HG03520 (cell line): ENCODE data around the gene ARHGEF4.

Experiments
- ATAC-seq: cut with Tn5 transposase; IDR thresholded peaks from one replicate; pipeline ENCODE4 v1.9.1; 2021; ENCODE audit warnings: mild to moderate bottlenecking, moderate library complexity; ENCODE audit not compliant: unreplicated experiment

ARHGEF4 gene

DNA sequence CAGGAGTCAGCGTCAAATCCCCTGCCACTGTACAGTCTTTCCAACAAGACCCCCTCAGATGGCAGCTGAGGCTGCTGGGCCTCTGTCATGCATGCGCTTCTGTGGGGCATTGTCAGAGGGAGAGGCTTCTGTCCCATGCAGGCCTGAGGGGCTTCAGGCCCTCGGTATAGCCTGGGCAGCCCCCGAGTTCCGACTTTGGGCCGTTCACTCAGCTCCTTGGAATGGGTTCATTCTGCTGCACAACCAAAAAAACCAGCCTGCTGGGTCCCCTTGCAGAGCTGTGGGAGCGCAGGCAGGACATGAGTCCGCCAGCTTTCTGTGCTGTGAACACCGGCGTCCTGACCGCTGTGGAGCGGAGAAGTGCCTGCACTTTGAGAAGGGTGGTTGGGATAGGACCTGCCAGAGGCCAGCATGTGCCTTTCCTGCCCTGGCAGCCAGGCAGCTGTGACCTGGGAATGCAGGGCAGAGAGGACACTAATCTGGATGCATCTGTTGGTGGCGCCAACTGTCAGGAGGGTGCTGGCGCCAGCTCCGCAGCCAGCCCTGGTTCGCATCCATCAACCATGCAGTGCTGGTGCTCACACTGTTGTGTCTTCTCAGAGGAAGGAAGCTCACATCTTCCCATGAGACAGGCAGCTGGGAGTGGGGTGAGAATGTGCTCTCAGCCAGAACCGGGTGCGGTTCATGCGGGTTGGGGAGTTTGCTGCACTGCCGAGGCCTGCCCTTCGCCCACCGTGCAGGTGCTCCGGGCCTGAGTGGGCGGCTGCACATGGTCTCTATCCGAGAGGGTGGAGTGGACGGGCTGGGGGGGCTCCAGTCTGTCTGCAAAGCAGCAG is 14.3 kb downstream of the ARHGEF4 start:
- ATAC-seq = no peak

DNA sequence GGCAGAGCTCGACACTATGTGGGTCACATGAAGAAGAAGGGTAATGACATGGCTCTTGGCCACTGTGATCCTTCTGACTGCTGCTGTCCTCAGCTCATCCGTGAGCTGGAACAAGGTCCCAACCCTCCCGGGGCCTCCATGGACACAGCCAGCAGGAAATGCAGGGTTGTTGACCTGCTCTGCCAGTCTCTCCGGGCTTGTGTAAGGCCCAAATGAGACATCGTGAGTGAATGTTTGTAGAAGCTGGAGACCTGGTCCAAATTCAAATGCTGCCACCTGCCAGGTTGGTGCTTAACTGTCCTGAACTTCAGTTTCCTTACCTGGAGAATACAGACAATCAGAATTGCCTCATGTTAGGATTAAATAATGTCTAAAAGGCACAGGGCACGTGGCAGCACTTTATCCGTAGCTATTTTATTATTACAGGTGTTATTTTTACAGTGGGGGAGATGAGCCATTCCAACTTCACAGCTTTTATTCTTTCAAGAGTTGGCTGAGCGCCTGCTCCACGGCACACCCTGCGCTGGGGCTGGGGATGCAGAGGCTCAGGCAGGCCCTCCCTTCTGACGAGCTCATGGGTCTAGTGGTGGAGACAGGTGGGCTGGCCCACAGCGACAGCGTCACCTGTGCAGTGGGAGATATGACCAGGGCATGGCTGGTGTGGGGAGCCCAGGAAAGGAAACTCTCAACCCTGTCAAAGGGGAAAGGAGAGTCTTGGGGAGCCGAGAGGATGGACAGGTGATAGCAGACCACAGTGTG is 15.1 kb downstream of the ARHGEF4 start:
- no peak for ATAC-seq

DNA sequence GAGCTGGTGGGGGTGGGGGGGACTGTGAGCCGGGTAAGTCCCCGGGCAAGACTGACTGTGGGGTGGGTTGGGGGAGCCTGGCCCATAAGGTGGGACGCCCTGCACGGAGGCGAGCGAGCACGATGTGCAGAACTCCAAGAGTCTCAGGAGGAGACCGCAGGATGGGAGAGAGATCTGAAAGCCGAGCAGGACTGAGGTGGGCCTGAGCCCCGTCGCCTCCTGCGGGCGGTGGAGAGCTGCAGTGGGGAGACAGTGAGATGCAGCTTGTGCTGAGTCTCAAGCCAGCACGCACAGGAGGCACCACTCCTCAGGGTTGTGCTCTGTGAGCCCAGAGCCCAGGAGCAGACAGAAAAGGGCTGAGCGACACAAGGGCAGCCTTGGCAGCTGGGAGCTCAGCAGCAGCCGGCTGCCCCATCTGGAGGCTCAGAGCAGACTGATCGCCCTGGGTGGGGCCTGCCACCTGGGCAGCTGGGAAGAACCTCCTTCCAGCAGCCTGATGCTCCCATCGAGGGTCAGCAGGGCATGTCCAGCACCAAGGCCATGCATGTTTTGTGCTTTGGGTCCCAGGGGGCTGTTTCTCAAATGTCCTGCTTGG is 15.9 kb downstream of the ARHGEF4 start:
- no peak for ATAC-seq

DNA sequence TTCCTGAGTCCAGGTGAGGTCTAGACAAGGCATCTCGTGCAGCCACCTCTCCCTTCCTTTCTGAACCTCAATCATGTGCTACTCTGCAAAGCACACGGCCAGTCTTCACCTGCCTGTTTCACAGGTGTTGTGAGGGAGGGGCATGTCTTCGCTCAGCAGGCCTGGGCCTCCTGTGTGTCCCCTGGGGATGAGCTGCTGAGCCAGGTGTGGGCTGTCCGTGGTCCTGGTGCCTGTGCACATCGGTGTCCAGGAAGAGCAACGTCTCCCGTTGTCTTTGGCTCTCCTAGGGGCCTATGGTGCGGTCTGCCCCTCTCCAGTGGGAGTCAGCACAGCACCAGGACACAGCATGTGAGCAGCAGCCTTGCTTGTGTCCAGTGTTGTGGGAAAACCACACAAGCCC is 16.7 kb downstream of the ARHGEF4 start:
- no peak for ATAC-seq

DNA sequence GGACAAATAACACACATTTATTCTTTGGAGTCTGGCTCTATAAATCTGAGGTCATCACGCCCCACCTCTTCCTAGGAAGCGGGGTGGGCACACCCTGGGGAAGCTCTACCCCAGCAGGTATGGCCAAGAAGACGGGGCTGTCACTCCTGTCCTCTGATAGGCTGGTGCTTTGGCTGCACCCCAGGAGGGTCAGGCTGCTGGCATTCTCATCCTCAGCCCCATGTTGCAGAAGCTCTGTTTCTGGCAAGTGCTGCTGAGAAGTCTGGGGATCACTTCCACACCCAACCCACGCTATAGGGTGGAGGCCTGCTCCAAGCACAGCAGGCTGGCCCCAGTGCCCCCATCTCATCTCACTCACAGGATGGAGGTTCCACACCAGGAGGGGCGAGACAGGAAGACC is 17.6 kb downstream of the ARHGEF4 start:
- ATAC-seq = no peak

DNA sequence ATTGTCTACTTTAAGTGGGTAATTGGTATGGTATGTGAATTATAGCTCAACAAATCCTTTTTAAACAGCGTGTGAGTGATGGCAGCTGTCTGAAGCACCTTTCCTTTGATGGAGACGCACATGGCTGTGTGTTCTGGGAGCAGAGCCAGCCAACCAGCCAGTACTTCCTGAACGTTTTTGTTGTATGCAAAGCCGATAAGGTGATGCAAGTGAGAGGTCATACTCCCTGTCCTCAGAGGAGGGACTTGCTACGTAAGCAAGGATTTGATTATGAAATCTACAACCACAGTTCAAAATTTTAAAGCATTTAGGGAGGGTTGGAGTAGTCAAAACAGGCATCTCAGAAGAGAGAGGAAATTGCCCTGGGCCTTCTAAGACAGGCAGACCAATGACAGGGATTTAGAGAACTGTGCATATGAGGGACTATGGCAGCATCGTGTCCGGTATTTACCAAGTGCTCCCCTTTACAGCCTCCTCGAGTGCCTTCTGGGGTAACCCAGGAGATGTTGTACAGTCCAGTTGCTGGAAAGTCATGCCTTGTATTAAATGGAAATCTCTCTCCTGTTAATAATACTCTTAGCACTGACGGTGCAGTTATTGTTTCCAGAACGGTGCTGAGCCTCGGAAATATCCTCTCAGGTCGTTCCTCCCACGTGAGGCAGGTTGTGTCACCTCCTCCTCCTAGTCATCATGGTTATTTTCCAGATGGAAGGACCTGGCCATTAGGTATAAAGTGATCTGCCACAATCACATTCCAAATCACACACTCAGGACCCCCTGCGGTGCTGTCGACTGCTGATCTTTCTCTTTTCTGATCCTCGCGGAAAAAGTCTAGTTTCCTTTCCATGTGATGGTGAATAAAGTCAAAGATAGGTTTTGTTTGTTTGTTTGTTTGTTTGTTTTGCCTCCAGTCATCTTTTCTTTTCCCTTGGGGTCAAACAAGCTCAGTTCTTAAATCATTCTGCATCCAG is 28.4 kb downstream of the ARHGEF4 start:
- ATAC-seq = no peak

DNA sequence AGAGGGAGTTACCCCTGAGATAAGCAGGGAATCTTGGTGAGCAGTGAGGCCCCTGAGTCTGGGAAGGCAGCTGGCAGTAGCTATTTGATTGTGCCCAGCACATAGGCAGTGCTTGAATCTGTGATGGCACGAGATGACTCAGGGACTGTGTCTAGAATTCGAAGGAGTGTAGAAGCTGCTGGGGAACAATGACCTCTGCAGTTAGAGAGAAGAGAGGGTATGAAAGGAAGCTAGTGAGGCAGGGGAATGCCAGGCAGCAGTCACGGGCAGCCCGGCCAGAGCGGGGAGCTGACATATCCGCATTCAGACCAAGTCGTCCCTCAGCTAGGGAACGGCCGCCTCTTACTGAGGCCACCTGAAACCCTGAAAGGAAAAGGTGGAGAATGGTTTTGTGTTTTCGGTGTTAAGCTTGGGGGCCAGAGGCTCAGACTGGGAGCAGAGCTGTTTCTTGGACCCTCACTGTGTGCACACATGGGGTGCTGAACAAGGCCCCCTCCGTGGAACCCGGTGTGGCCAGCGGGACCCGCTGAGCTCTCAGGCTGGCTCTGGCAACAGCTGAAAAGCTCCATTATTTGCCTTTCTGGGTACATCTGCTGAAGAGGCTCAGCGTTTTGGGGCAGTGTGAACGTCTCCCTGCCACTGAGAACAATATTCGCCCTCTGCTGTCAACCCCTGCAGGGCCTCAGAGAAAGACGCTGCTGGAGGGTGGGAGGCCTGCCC is 32.9 kb downstream of the ARHGEF4 start:
- no peak for ATAC-seq

DNA sequence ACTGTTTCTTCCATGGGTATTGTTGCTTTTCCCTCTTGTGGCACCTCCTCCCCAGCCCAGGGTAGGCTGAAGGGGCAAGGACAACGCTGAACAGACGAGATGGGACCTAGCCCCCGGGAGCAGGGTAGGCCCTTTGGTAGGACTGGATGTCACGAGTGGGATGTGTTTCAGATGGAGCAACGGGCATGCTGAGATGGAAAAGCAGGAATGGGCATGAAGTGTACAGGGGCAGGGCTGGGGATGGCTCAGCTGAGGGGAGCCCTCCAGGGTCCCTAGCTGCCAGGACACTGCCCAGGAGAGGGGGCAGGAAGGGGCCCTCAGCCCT is 33.4 kb downstream of the ARHGEF4 start:
- no peak for ATAC-seq

DNA sequence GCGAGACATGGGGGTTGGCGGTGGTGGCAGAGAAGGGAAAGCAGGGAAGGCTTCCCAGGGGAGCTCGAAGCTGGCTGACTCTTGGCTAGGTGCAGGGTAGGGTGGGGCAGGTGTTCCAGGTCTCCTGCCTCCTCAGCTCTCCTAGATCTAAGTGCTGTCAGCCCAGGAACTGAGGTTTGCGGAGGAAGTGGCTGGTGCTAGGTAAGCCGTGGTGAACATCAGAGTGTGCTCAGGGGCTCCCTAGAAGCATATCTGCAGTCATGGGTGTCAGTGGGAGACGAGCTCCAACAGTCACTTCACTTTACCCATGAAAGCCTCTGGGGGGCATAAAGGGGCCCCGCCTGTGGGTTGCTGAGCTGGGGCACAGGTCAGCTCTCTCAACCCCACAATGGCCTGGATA is 34.1 kb downstream of the ARHGEF4 start:
- ATAC-seq = no peak

DNA sequence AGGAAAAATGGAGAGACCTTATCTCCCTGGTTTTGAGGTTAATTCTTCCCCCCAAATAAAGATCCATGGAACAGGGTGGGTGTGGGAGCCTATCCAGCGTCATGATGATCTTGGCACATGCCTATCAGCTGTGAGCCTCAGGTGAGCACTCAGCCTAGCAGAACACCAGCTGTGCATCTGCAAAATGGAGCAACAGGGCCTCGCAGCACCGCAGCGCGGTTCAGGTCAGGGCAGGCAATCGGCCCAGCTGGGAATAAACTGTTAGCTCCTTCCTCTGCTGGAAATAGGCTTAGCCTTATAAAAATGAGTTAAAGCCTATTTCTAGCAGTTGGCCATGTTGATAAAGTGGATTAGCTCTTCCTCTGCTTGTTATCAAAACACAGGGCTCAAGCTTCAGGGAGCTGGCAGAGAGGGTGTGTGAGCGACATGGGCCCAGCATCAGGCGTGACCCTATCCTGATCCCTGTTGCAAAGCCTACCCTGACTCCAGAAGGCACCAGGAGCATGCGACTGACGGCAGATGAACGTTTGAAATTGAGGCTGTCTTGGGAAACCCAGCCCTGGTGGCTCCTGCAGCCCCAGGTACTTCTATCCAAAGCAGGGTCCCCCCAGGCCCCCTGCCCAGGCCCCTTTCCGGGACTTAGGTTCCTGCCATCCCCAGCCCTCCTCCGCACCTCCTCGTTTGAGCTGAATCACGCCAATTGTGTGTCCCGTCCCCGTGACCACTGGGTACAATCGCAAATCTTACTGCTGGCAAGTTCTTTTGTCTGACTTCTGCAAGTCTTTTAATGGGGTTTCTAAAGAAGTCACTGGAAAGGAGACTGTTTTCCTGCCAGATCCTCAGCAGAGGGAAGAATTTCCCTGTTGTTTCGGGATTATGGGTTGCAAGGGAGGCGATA is 35.4 kb downstream of the ARHGEF4 start:
- no peak for ATAC-seq

DNA sequence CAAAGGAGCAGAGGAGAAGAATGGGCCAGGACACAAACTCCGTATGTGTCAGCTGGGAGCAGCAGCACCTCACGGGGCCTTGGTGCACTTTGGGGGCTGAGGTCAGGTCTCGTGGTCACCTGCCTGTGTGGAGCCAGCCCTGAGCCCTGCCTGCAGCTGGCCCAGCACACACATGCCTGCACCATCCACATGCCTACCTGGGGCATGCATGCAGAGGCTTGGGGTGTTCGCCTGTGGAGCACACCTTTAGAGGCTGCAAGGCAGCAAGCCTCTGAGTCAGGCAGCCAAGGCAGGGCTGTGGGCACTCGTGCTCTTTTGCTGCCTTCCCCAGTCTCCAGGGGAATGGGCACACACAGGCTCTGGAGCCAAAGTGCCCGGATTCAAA is 36.0 kb downstream of the ARHGEF4 start:
- no peak for ATAC-seq

DNA sequence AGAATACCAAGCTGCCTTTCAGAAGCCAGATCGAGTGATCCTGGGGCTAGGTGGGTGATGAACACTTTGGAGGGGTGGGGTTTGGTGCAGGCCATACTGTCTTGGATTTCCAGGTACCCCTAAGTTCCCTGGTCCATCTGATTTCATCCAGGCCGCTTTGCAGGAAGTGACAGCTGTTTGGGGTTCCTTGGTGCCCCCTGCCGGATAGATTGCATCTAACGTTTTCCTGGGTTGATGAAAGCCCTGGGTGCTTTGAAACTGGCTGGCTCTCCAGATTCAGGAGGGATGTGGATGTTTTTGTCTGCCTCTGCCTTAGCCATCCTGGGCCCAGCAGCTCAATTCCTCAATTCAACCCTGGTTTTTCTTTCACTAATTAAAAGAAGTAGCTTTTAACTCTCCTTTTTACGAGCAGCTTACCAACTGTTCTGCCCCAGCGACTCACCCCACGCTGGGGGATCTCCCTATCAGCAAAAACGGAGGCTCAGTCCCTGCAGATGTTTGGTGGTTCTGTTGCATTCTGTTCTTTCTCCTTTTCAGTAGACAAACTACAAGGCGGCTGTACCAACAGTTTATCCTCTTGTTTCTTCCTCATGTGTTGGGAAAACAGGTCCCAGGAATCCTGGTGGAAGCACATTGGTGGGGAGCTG is 37.1 kb downstream of the ARHGEF4 start:
- peak; percentile 86 for ATAC-seq

DNA sequence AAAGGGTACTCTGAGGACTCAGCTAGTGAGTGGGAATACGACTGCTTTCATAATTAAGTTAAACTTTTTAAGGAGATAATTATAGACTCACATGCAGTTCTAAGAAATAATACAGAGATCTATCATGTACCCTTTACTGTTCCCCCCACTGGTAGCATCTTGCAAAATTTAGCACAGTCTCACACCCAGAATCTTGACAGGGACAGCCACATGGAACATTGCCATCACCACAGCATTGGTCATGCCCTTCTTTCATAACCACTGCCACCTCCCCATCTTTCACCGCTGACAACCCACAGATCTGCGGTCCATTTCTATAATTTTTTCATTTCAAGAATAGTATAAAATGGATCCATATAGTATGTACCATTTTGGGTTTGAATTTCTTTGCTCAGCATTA is 37.8 kb downstream of the ARHGEF4 start:
- ATAC-seq = no peak

DNA sequence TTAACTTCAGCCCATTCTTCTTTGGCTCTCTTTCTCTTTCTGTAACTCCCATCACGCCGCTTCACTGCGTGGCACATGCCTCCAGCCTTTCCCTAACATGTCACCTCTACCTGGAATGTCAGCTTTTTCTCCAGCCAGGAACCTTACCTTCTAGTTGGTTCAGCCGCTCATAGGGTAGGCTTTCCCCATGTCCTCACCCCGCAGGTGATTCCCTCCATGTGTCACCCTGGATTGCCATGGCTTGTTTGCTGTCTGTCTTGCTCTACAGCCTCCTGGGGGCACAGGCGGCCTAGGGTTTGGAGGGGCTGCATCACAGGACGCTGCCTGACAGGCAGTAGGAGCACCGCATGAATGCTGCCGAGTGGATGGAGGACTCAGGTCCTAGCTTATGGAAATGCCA is 39.2 kb downstream of the ARHGEF4 start:
- ATAC-seq = no peak

DNA sequence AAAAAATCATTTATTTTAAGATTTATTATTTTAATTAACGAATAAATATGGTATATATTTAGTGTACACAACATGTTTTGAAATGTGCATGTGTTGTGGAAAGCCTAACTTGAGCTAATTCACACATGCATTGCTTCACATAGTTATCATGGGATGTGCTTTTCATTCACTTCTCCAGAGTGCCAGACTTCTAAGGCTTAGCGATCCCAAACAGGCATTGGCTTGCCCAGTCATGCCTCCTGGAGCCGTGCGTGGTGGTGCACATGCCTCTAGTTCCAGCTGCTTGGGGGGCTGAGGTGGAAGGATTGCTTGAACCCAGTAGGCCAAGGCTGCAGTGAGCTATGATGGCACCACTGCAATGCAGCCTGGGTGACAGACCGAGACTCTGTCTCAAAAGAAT is 40.5 kb downstream of the ARHGEF4 start:
- ATAC-seq = no peak

DNA sequence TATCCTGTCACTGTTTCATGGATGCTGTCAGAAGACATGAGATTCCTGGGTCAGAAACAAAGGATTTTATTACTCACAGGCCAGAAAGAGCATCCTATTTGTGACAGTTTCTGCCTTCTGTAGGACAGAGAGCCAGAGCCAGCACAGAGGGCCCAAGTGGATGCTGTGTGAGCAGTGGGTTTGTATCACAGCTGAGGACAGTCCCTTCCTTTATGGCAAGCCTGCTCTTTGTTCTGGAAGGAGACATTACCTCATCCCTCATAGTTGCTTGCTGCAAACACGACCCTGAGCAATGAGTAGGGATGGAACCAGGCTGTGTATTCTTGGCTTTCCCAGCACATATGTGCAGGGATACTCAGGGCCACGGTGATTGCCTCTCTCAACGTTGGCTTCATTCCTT is 41.6 kb downstream of the ARHGEF4 start:
- ATAC-seq = no peak

DNA sequence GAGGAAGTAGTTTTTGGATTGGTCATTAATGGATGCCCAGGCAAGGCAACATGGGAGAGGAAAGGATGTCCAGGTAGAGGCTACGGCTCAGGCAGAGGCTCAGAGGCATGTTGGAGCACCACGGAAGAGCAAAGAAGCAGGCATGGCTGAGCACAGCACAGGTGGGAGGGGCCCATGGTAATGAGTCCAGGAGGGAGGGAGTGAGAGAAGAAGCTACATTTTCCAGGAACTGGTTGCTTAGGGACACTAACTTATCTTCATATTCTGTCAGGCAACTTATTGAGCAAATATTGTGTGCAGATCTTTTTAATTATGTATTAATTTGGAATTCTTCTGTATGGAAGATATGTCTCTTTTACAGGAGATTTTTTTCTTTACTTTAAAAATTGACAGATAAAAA is 42.2 kb downstream of the ARHGEF4 start:
- ATAC-seq = no peak

DNA sequence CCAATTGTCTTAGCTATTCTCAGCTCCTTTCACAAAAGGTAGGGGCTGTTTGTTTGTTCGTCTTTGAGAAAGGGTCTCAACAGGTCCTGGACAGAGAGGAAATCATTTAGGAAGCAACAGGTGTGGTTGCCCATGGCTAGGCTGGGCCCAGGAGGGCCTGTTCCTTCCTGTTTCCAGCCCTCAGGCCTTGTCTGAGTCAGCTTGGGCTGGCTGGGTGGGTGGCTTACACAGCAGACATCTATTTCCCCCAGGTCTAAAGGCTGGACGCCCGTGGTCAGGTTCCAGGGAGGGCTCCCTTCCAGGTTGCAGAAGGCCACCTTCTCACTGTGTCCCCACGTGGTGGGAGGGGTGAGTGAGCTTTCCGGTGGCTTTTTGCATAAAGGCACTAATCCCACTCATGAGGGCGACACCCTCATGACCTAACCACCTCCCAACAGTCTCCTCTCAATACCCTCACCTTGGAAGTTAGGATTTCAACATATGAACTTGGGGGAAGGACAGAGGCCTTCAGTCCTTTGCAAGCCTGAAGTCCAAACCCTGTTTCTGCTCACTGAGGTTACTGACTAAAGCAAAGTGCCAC is 45.5 kb downstream of the ARHGEF4 start:
- ATAC-seq = no peak

DNA sequence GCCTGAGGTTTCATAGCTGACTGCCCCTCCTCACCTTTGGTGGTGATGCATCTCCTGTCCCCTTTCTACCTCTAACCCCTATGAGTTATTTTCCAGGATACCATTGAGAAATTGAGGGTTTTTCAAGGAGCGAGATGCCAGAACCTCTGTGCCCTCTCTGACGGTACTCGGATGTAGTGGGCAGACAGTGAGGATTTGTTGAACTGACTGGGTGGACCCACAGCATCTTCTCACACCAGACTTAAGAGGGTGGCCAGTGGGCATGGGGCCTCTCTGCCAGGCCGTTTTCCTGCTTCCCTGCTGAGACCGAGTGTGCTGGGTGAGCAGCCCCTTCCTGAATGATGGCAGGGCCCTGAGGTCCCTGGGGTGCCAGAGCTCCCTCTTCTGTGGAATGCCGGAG is 46.3 kb downstream of the ARHGEF4 start:
- no peak for ATAC-seq
